WERI-Rb-1 (cell line): ENCODE measurements around the gene ATAD3B.
"Not testable (repeated sequence)": the region's sequence is repeated elsewhere in the genome, so short reads cannot be mapped to it uniquely, and the experiment has no call there.

Experiments used
- DNase-seq: peaks from one replicate; pipeline ENCODE4 v3.0.0-alpha.2; 2020
- H3K27ac ChIP-seq: fragments of 250-450 bp; sonication (Bioruptor Pico); 2 replicates; pipeline ENCODE4 v1.5.1; 2020; ENCODE audit warnings: mild to moderate bottlenecking, moderate library complexity
- H3K27me3 ChIP-seq: fragments of 250-450 bp; sonication (Bioruptor Pico); 2 replicates; pipeline ENCODE4 v1.5.1; 2021; ENCODE audit warnings: mild to moderate bottlenecking, low read depth, moderate library complexity; ENCODE audit not compliant: insufficient read depth, severe bottlenecking
- H3K36me3 ChIP-seq: fragments of 250-450 bp; sonication (Bioruptor Pico); 2 replicates; pipeline ENCODE4 v1.5.1; 2020; ENCODE audit warnings: mild to moderate bottlenecking, moderate library complexity
- H3K4me3 ChIP-seq: 2 replicates; pipeline ENCODE4 v1.5.1; 2011; ENCODE audit warnings: low read depth, mild to moderate bottlenecking, control low read depth, low read length
- H3K9me3 ChIP-seq: fragments of 250-450 bp; sonication (Bioruptor Pico); 2 replicates; pipeline ENCODE4 v1.5.1; 2021; ENCODE audit warnings: mild to moderate bottlenecking, moderate library complexity; ENCODE audit not compliant: severe bottlenecking
- CTCF ChIP-seq: IDR thresholded peaks from 2 replicates; pipeline ENCODE4 v1.5.1; 2011; ENCODE audit warnings: low read depth, mild to moderate bottlenecking, control low read depth, inconsistent platforms, low read length

ATAD3B gene

GRCh38 chr1:1529321-1529720 is 57.8 kb downstream of the ATAD3B start:
- H3K27me3 ChIP-seq = no peaks in the 10 kb centered on the region
- H3K9me3 ChIP-seq = peaks cover 14% of the 10 kb centered on the region
- H3K4me3 ChIP-seq = no peak overlapping the region
- no peak overlapping the region for H3K27ac ChIP-seq
- no peak for DNase-seq
- no peak for TF ChIP-seq CTCF
- peaks cover 47% of the 10 kb centered on the region for H3K36me3 ChIP-seq

- no peaks in the 10 kb centered on the region for H3K27me3 ChIP-seq
- H3K27ac ChIP-seq = no peak overlapping the region
- TF ChIP-seq CTCF = no peak
- peaks cover 14% of the 10 kb centered on the region for H3K9me3 ChIP-seq
- H3K36me3 ChIP-seq = peaks cover 48% of the 10 kb centered on the region
- DNase-seq = no peak
- H3K4me3 ChIP-seq = no peak overlapping the region
Observed at GRCh38 chr1:1529936-1530335, 58.4 kb downstream of the ATAD3B start.

- no peak for DNase-seq
- Histone ChIP-seq H3K27ac (no peak overlapping the region), H3K4me3 (no peak overlapping the region), H3K27me3 (no peaks in the 10 kb centered on the region), H3K9me3 (peaks cover 14% of the 10 kb centered on the region), H3K36me3 (peaks cover 44% of the 10 kb centered on the region)
- no peak for TF ChIP-seq CTCF
Observed at GRCh38 chr1:1531947-1532346, 60.4 kb downstream of the ATAD3B start.

- peaks cover 45% of the 10 kb centered on the region for H3K36me3 ChIP-seq
- not testable (repeated sequence) for H3K27me3 ChIP-seq, DNase-seq, H3K27ac ChIP-seq, H3K4me3 ChIP-seq
- H3K9me3 ChIP-seq = peaks cover 14% of the 10 kb centered on the region
Observed at GRCh38 chr1:1533176-1533893, 61.8 kb downstream of the ATAD3B start.

GRCh38 chr1:1533894-1534291 is 62.3 kb downstream of the ATAD3B start:
- Histone ChIP-seq H3K9me3 (peaks cover 14% of the 10 kb centered on the region), H3K36me3 (peaks cover 43% of the 10 kb centered on the region)
- DNase-seq, H3K4me3 ChIP-seq, H3K27me3 ChIP-seq, H3K27ac ChIP-seq: not testable (repeated sequence)

GRCh38 chr1:1534401-1535154 is 63.0 kb downstream of the ATAD3B start:
- no peak for DNase-seq
- Histone ChIP-seq H3K4me3 (no peak overlapping the region), H3K27ac (no peak overlapping the region), H3K27me3 (no peaks in the 10 kb centered on the region), H3K36me3 (peaks cover 39% of the 10 kb centered on the region), H3K9me3 (peaks cover 14% of the 10 kb centered on the region)
- TF ChIP-seq CTCF = no peak
